GM12873 (cell line): ENCODE data around the gene PRM1.
A peak's percentile ranks its signal among the peaks of the same experiment; 100 is the strongest.

Experiments
- TF ChIP-seq, protein P1 (sequence below): IDR thresholded peaks from 2 replicates; pipeline ENCODE4 v1.5.1; 2012; ENCODE audit warnings: low read depth, mild to moderate bottlenecking, moderate library complexity, low read length, control low read depth; ENCODE audit not compliant: insufficient read depth; ENCODE audit errors: missing control alignments

The PRM1 gene

DNA sequence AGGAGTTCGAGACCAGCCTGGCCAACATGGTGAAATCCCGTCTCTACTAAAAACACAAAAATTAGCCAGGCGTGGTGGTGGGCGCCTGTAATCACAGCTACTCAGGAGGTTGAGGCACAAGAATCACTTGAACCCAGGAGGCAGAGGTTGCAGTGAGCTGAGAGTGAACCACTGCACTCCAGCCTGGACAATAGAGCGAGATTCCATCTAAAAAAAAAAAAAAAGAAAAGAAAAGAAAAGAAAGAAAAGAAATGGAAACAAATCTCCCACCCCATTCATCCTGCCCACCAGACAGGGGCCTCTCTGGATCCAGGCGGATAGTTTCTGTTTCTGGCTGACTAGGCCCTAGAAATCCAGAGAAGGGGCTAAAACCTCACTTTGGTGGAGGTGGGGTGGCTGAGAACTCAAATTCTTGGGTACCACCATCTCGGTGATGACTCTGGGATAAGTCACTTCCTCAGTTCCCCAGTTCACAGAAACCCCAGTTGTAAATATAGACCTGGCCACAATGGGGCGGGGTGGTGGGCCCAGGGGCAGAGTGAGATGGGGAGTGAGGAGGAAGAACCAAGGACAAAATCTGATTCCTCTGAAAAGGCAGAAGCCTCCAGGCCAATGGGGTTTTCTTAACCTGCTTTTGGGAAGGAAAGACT, 47.3 kb downstream of the PRM1 start:
- TF ChIP-seq, protein P1, sequence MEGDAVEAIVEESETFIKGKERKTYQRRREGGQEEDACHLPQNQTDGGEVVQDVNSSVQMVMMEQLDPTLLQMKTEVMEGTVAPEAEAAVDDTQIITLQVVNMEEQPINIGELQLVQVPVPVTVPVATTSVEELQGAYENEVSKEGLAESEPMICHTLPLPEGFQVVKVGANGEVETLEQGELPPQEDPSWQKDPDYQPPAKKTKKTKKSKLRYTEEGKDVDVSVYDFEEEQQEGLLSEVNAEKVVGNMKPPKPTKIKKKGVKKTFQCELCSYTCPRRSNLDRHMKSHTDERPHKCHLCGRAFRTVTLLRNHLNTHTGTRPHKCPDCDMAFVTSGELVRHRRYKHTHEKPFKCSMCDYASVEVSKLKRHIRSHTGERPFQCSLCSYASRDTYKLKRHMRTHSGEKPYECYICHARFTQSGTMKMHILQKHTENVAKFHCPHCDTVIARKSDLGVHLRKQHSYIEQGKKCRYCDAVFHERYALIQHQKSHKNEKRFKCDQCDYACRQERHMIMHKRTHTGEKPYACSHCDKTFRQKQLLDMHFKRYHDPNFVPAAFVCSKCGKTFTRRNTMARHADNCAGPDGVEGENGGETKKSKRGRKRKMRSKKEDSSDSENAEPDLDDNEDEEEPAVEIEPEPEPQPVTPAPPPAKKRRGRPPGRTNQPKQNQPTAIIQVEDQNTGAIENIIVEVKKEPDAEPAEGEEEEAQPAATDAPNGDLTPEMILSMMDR: peak; percentile 22

DNA sequence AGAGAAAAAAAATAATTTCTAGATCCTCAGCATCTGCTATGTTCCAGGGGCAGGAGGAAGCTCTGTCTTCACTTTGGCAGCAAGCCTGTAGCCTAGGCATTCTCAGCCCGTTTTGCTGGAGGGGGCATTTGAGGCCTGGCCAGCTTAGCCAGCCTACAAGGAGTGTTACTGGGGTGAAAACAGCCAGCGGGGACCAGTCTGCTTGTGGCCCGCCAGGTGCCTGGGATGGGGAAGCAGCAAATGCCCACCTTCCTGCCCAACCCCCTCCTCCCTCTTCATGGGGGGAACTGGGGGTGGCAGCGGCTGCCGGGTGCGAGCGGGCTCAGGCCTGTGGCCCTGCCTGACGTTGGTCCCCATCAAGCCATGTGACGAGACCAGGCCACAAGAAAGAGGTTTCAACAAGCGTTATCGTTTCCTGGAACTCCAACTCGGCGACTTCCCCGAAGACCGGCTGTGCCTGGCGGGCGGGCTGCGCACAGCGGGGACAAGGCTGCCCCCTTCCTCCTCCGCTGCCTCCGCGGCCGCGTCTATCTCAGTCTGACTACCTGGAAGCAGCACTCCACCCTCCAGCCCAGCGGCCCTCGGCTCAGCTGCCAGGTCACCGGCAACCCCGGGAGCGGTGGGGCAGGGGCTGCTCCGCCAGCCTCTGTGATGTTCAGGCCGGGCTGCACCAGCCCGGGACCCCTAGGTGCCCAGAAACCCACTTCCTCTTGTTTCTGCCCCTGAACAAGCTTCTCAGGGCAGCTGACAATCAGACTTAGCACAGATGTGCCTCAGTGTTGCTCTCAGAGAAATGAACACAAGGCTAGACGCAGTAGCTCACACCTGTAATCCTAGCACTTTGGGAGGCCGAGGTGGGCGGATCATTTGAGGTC, 48.0 kb downstream of the PRM1 start:
- TF ChIP-seq, protein P1: no peak

DNA sequence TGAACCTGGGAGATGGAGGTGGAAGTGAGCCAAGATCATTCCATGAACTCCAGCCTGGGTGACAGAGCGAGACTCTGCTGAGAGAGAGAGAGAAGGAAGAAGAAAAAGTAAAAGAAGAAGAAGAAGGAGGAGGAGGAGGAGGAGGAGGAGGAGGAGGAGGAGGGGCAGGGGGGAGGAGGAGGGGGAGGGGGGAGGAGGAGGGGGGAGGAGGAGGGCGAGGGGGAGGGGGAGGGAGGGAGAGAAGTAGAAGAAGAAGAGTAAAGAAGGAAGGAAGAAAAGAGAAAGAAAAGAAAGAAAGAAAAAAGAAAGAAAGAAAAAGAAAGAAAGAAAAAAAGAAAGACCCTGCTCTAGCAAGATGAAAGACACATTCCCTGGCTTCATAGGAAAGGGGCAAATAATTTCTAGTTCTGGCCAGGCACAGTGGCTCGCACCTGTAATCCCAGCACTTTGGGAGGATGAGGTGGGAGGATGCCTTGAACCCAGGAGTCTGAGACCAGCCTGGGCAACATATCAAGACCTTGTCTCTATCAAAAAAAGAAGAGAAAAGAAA, 48.8 kb downstream of the PRM1 start:
- TF ChIP-seq, protein P1: no peak

DNA sequence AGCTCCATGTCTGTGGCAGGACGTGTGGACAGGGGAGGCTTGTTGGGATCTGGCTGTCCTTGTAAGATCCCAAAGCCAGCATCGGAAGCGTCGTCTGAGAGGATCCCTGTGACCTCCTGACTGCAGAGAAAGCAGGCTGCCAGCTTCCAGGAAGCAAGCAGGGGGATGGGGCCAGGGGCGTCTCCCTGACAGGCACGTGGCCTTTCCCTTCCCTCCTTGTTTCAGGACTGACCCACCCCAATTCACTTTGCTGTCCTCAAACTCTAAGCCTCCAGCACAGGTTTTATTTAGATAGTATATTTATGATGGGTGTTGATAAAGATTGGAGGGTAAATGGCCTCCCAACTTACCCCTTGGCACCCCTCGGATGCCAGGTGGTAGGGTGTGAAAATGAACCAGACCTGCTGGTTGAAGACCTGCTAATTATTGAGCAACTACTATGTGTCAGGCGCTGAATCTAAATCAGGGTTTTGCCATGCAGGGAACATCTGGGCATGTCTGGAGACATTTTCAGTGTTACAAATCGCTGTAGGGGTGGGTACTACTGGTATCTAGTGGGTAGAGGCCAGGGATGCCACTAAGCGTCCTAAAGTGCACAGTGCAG, 49.7 kb downstream of the PRM1 start:
- TF ChIP-seq, protein P1: no peak
